Mesenchymal stem cell (in vitro differentiated cells and primary cell): Measurements from ENCODE around the gene RAD51B.

ENCODE experiments used
- DNase-seq: peaks from one replicate; pipeline ENCODE4 v3.0.0-alpha.2; 2013
- H2AFZ ChIP-seq: one replicate; pipeline ENCODE4 v1.6.1; 2013; ENCODE audit warnings: low read depth, mild to moderate bottlenecking, control low read depth, inconsistent platforms, low read length, moderate library complexity
- H2AK5ac ChIP-seq: 2 replicates; pipeline ENCODE4 v1.6.1; 2013; ENCODE audit warnings: low read length, moderate library complexity, mild to moderate bottlenecking, inconsistent platforms; ENCODE audit not compliant: severe bottlenecking
- H2BK120ac ChIP-seq: one replicate; pipeline ENCODE4 v1.6.1; 2013; ENCODE audit warnings: low read depth, mild to moderate bottlenecking, inconsistent platforms, low read length, moderate library complexity
- H2BK12ac ChIP-seq, 2 experiments: one replicate each; pipeline ENCODE4 v1.6.1; 2013; ENCODE audit warnings: inconsistent platforms in 2 of 2, low read length in 2 of 2, mild to moderate bottlenecking in 2 of 2, moderate library complexity in 2 of 2, control low read depth in 1 of 2
- H2BK15ac ChIP-seq: one replicate; pipeline ENCODE4 v1.6.1; 2013; ENCODE audit warnings: mild to moderate bottlenecking, low read depth, inconsistent platforms; ENCODE audit not compliant: poor library complexity, severe bottlenecking
- H2BK5ac ChIP-seq: 2 replicates; pipeline ENCODE4 v1.6.1; 2013; ENCODE audit warnings: low read depth, mild to moderate bottlenecking, low read length, control low read depth, inconsistent platforms; ENCODE audit not compliant: poor library complexity, severe bottlenecking
- H3K14ac ChIP-seq, 2 experiments: one replicate each; pipeline ENCODE4 v1.6.1; 2013; ENCODE audit warnings: inconsistent platforms in 2 of 2, low read length in 2 of 2, control low read depth in 1 of 2, mild to moderate bottlenecking in 1 of 2, moderate library complexity in 1 of 2
- H3K18ac ChIP-seq, 2 experiments: one replicate each; pipeline ENCODE4 v1.6.1; 2013; ENCODE audit warnings: inconsistent platforms in 2 of 2, low read length in 2 of 2, control low read depth in 1 of 2, low read depth in 1 of 2, mild to moderate bottlenecking in 1 of 2
- H3K23ac ChIP-seq, 2 experiments: one replicate each; pipeline ENCODE4 v1.6.1; 2013; ENCODE audit warnings: inconsistent platforms in 2 of 2, low read length in 2 of 2, mild to moderate bottlenecking in 2 of 2, moderate library complexity in 2 of 2, control low read depth in 1 of 2
- H3K27ac ChIP-seq: 2 replicates; pipeline ENCODE4 v1.5.1; 2013; ENCODE audit warnings: mild to moderate bottlenecking, moderate library complexity, low read length, control low read depth, inconsistent platforms; ENCODE audit not compliant: poor library complexity, severe bottlenecking
- H3K27me3 ChIP-seq, 2 experiments: 2 replicates each; pipeline versions ENCODE4 v1.6.1 to v1.7.0; 2013; ENCODE audit warnings: low read length in 2 of 2, mild to moderate bottlenecking in 2 of 2, moderate library complexity in 2 of 2, control low read depth in 1 of 2, inconsistent platforms in 1 of 2; ENCODE audit not compliant: control insufficient read depth in 1 of 2, insufficient read depth in 1 of 2
- H3K36me3 ChIP-seq, 2 experiments: 2 replicates each; pipeline versions ENCODE4 v1.6.1 to v1.7.0; 2013; ENCODE audit warnings: low read length in 2 of 2, control low read depth in 1 of 2, inconsistent platforms in 1 of 2, low read depth in 1 of 2, mild to moderate bottlenecking in 1 of 2; ENCODE audit not compliant: insufficient read depth in 2 of 2, control insufficient read depth in 1 of 2
- H3K4ac ChIP-seq, 2 experiments: one replicate each; pipeline ENCODE4 v1.6.1; 2013; ENCODE audit warnings: inconsistent platforms in 2 of 2, low read length in 2 of 2, mild to moderate bottlenecking in 2 of 2, moderate library complexity in 2 of 2, control low read depth in 1 of 2, low read depth in 1 of 2
- H3K4me1 ChIP-seq: 2 replicates; pipeline ENCODE4 v1.6.1; 2013; ENCODE audit warnings: low read depth, low read length, control low read depth; ENCODE audit not compliant: control insufficient read depth, insufficient read depth
- H3K4me2 ChIP-seq: 2 replicates; pipeline ENCODE4 v1.6.1; 2013; ENCODE audit warnings: low read length, mild to moderate bottlenecking, inconsistent platforms; ENCODE audit not compliant: poor library complexity, severe bottlenecking
- H3K4me3 ChIP-seq, 2 experiments: 2 replicates each; pipeline versions ENCODE4 v1.5.1 to v1.7.0; 2013; ENCODE audit warnings: low read length in 2 of 2, mild to moderate bottlenecking in 2 of 2, control low read depth in 1 of 2, low read depth in 1 of 2; ENCODE audit not compliant: insufficient read depth in 1 of 2
- H3K79me1 ChIP-seq: replicated peaks from 2 replicates; pipeline ENCODE4 v1.6.1; 2013; ENCODE audit warnings: mild to moderate bottlenecking, control low read depth, low read length, inconsistent platforms; ENCODE audit not compliant: poor library complexity, severe bottlenecking
- H3K9ac ChIP-seq: 2 replicates; pipeline ENCODE4 v1.7.0; 2013; ENCODE audit warnings: mild to moderate bottlenecking, low read length, moderate library complexity
- H3K9me3 ChIP-seq: 2 replicates; pipeline ENCODE4 v1.7.0; 2013; ENCODE audit warnings: mild to moderate bottlenecking, low read length; ENCODE audit not compliant: control insufficient read depth
- H4K8ac ChIP-seq: one replicate; pipeline ENCODE4 v1.6.1; 2013; ENCODE audit warnings: inconsistent platforms, mild to moderate bottlenecking, low read length, moderate library complexity
- H4K91ac ChIP-seq: one replicate; pipeline ENCODE4 v1.6.1; 2013; ENCODE audit warnings: mild to moderate bottlenecking, low read length, inconsistent platforms
- WGBS: methylation state at CpG from one replicate; pipeline ENCODE4 v1.1.7; 2013; ENCODE audit warnings: mixed read lengths; 5-methylcytosine and 5-hydroxymethylcytosine counted together

Gene RAD51B

GRCh38 chr14:68702135-68702534 is 882.6 kb downstream of the RAD51B start:
- no peak overlapping the region for H2BK15ac ChIP-seq
- H3K36me3 ChIP-seq: no peaks in the 10 kb centered on the region
- H3K27me3 ChIP-seq: no peaks in the 10 kb centered on the region
- no peak overlapping the region for H4K91ac ChIP-seq
- WGBS: 94% methylated on average over 4 of the region's 4 CpGs
- peak overlapping the region in 1 of 2 experiments; percentile 25 for H3K18ac ChIP-seq
- H3K79me1 ChIP-seq: no peaks in the 10 kb centered on the region
- no peak overlapping the region for H2AFZ ChIP-seq
- H3K27ac ChIP-seq: no peak overlapping the region
- H2BK12ac ChIP-seq: peak overlapping the region in 1 of 2 experiments; percentile 87
- no peak for DNase-seq
- peak overlapping the region in 1 of 2 experiments; percentile 85 for H3K14ac ChIP-seq
- H3K9me3 ChIP-seq: no peaks in the 10 kb centered on the region
- H3K4me2 ChIP-seq: no peak overlapping the region
- no peak overlapping the region for H3K23ac ChIP-seq
- no peak overlapping the region for H2BK5ac ChIP-seq
- no peak overlapping the region for H4K8ac ChIP-seq
- no peak overlapping the region for H2AK5ac ChIP-seq
- H2BK120ac ChIP-seq: no peak overlapping the region
- H3K4me3 ChIP-seq: no peak overlapping the region
- no peak overlapping the region for H3K9ac ChIP-seq
- peaks cover 20% of the 10 kb centered on the region for H3K4me1 ChIP-seq
- peak overlapping the region in 1 of 2 experiments; percentile 3 for H3K4ac ChIP-seq

- no peak overlapping the region for H3K27ac ChIP-seq
- no peaks in the 10 kb centered on the region for H3K79me1 ChIP-seq
- no peaks in the 10 kb centered on the region for H3K27me3 ChIP-seq
- H4K8ac ChIP-seq: no peak overlapping the region
- H3K23ac ChIP-seq: no peak overlapping the region
- H2AK5ac ChIP-seq: peak overlapping the region; percentile 19
- peak overlapping the region; percentile 2 to 12 for H2BK12ac ChIP-seq
- no peak overlapping the region for H2AFZ ChIP-seq
- H2BK5ac ChIP-seq: no peak overlapping the region
- WGBS: 98% methylated on average over 3 of the region's 3 CpGs
- H3K4me1 ChIP-seq: peaks cover 20% of the 10 kb centered on the region
- H4K91ac ChIP-seq: peak overlapping the region; percentile 63
- H3K9me3 ChIP-seq: no peaks in the 10 kb centered on the region
- H3K4me2 ChIP-seq: no peak overlapping the region
- peak overlapping the region; percentile 36 for H2BK120ac ChIP-seq
- H3K4me3 ChIP-seq: peak overlapping the region in 1 of 2 experiments; percentile 42
- H3K9ac ChIP-seq: peak overlapping the region; percentile 40
- peak overlapping the region in 1 of 2 experiments; percentile 8 for H3K14ac ChIP-seq
- peak overlapping the region; percentile 44 to 65 for H3K18ac ChIP-seq
- peak overlapping the region; percentile 73 for H2BK15ac ChIP-seq
- no peak for DNase-seq
- H3K4ac ChIP-seq: peak overlapping the region in 1 of 2 experiments; percentile 8
- no peaks in the 10 kb centered on the region for H3K36me3 ChIP-seq
Observed at GRCh38 chr14:68702578-68702977, 883.0 kb downstream of the RAD51B start.

- Histone ChIP-seq H2AK5ac (peak overlapping the region; percentile 19), H3K4ac (peak overlapping the region in 1 of 2 experiments; percentile 8), H3K9ac (peak overlapping the region; percentile 64), H2AFZ (no peak overlapping the region), H4K8ac (peak overlapping the region; percentile 59), H3K4me2 (no peak overlapping the region), H3K4me1 (peaks cover 20% of the 10 kb centered on the region), H3K79me1 (no peaks in the 10 kb centered on the region), H3K4me3 (peak overlapping the region in 1 of 2 experiments; percentile 42), H3K36me3 (no peaks in the 10 kb centered on the region), H3K9me3 (no peaks in the 10 kb centered on the region), H4K91ac (peak overlapping the region; percentile 63), H3K27ac (no peak overlapping the region), H3K27me3 (no peaks in the 10 kb centered on the region), H2BK15ac (peak overlapping the region; percentile 71), H3K18ac (peak overlapping the region; percentile 44 to 65), H3K14ac (peak overlapping the region in 1 of 2 experiments; percentile 8), H2BK5ac (no peak overlapping the region), H3K23ac (no peak overlapping the region), H2BK120ac (peak overlapping the region; percentile 36), H2BK12ac (peak overlapping the region; percentile 2 to 12)
- peak; percentile 77 for DNase-seq
- WGBS: 43% methylated on average over 10 of the region's 10 CpGs
Observed at GRCh38 chr14:68703093-68703492, 883.5 kb downstream of the RAD51B start.

DNA sequence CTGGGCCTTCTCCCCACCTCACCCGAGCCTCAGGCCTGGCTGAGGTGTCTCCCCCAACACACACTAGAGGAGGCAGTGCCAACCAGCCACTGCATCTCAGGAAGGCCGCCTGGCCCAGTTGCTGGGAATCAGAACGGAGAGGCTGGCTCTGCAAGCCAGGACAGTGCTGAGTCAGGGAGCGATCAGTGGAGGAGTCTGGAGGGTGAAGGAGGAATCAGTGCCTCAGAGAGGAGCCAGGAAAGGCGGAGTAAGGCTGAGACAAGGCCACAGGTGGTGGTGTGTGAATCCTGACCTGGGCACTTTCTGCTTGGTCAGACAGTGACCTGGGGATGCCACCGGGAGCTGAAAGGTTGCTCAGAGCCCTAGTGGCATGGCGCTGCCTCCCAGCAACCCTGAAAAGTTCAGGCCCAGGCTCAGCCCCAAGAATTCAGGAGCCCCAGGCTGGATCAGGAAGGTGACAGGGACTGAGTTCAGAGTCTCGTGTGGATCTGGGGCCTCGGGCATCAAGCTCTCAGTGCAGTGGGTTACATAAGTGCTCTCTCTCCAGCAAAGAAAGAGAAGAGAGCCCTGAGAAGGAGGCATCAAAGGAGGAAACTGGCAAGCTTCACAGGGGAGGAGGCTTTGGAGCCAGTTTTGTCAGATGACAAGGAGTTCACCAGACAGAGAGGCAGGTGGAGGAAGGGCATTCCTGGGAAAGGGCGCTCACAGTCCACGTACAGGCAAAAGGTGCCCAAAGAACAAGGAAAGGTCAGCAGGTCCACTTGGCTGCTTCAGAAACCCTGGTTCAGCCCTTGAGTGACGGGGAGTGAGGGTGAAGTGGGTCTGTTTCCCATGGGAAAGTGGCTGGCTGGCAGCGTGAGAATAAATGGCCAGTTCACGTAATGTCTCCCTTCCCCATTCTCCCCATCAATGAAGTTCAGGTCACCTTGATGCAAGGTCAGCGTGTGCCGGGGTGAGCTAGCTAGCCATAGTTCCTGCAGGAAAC is 885.4 kb downstream of the RAD51B start:
- Histone ChIP-seq H2BK15ac (peak overlapping the region; percentile 71), H3K4me3 (peak overlapping the region in 1 of 2 experiments; percentile 19), H2BK5ac (no peak overlapping the region), H3K14ac (peak overlapping the region in 1 of 2 experiments; percentile 69), H3K23ac (no peak overlapping the region), H2BK120ac (peak overlapping the region; percentile 55), H3K4ac (peak overlapping the region; percentile 57 to 81), H3K9ac (peak overlapping the region; percentile 59), H3K9me3 (no peaks in the 10 kb centered on the region), H3K4me1 (peaks cover 20% of the 10 kb centered on the region), H4K8ac (peak overlapping the region; percentile 79), H3K18ac (peak overlapping the region; percentile 58 to 76), H2AK5ac (peak overlapping the region; percentile 49), H4K91ac (peak overlapping the region; percentile 80), H2BK12ac (peak overlapping the region; percentile 73 to 91), H2AFZ (peak overlapping the region; percentile 34), H3K79me1 (no peaks in the 10 kb centered on the region), H3K36me3 (no peaks in the 10 kb centered on the region), H3K27me3 (no peaks in the 10 kb centered on the region), H3K27ac (no peak overlapping the region), H3K4me2 (no peak overlapping the region)
- DNase-seq: no peak
- WGBS: 93% methylated on average over 15 of the region's 16 CpGs
